Activated T-helper 1 cell treated with anti-CD3 and anti-CD28 coated beads, Interleukin-2, amount 50 U/mL, for 16 hours (primary cell): ENCODE data around the gene ANAPC2.

ENCODE experiments used
- DNase-seq, 2 donors: peaks; one replicate each; pipeline ENCODE4 v3.0.0-alpha.2; 2020; ENCODE audit warnings: low read depth in 1 of 2, low spot score in 1 of 2

ANAPC2 gene

GRCh38 chr9:137194909-137195308, 6.5 kb upstream of the ANAPC2 start:
- DNase-seq: no peak

GRCh38 chr9:137194388-137194787, 6.0 kb upstream of the ANAPC2 start:
- DNase-seq: no peak

- no peak for DNase-seq
Observed at GRCh38 chr9:137193771-137194170, 5.4 kb upstream of the ANAPC2 start.

- DNase-seq: no peak
Observed at GRCh38 chr9:137192859-137193258, 4.5 kb upstream of the ANAPC2 start.

- no peak for DNase-seq
Observed at GRCh38 chr9:137192448-137192780, 4.1 kb upstream of the ANAPC2 start.

- no peak for DNase-seq
Observed at GRCh38 chr9:137191691-137192447, 3.5 kb upstream of the ANAPC2 start.

- no peak for DNase-seq
Observed at GRCh38 chr9:137191245-137191644, 2.9 kb upstream of the ANAPC2 start.

- no peak for DNase-seq
Observed at GRCh38 chr9:137190315-137190856, 2.0 kb upstream of the ANAPC2 start.

GRCh38 chr9:137189297-137190295, 1.2 kb upstream of the ANAPC2 start:
- DNase-seq: no peak

- DNase-seq: no peak
Observed at GRCh38 chr9:137188086-137188489, 272 bp downstream of the ANAPC2 start.

GRCh38 chr9:137187386-137187785, 974 bp downstream of the ANAPC2 start:
- DNase-seq: no peak

GRCh38 chr9:137186385-137186784, 2.0 kb downstream of the ANAPC2 start:
- no peak for DNase-seq

- DNase-seq: no peak
Observed at GRCh38 chr9:137185921-137186320, 2.4 kb downstream of the ANAPC2 start.

- DNase-seq: no peak
Observed at GRCh38 chr9:137184881-137185660, 3.3 kb downstream of the ANAPC2 start.

GRCh38 chr9:137183980-137184595, 4.3 kb downstream of the ANAPC2 start:
- DNase-seq: no peak

GRCh38 chr9:137182836-137183235, 5.5 kb downstream of the ANAPC2 start:
- DNase-seq: no peak

GRCh38 chr9:137181680-137182079, 6.7 kb downstream of the ANAPC2 start:
- no peak for DNase-seq

GRCh38 chr9:137180491-137180890, 7.9 kb downstream of the ANAPC2 start:
- DNase-seq: no peak

GRCh38 chr9:137179761-137180160, 8.6 kb downstream of the ANAPC2 start:
- DNase-seq: no peak

- no peak for DNase-seq
Observed at GRCh38 chr9:137178939-137179630, 9.3 kb downstream of the ANAPC2 start.
